Measurements from ENCODE around the gene SELP. TPM values are rescaled to one million over a fixed set of nuclear protein-coding genes. Genes with fewer than 3 reads are reported as not detected.

Gene SELP
- polyA plus RNA-seq, 1 donor (not counting 4 experiments of a cell fraction or from before 2014, with no cell fraction given): 0.09 TPM

DNA sequence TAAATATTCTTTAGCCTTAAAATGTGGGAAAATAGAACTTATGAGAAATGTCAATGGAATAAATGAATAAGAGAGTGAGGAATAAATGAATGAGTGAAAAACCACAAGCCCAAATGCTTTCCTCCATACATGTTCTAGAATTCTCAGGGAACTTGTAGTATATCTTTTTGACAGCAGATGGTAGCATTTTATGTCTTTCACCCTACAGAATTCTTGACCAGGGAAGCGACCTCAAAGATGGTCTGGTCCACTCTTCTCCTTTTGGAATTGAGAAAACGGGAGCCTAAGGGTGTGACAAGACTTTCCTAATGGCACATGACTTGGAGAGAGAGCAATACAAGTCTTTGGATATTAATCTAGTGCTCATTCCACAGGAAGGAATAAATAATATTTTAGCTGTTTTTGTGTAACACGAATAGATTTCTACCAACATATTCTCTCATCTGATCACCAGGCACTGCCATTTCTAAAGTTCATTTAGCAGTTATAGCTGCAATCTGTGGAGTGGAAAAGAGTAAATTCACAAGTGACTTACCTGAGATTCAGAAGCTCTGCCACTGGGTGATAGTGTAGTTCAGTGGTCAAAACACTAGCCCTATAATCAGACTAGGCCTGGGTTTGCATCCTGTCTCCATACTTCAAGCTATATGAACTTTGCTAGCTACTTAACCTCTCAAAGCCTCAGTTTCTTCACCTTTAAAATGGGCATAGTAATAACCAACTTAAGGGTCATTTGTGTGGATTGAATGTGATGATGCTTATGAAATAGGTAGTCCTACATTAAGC lies 28.6 kb downstream of the SELP start:
- DNase-seq (ENCODE audit: low read depth, low spot score): no peak
- Histone ChIP-seq H3K9ac (ENCODE audit: control insufficient read depth, extremely low read depth, insufficient read depth, low read length) (no peak overlapping the region), H3K9me1 (ENCODE audit: control insufficient read depth, extremely low read depth, insufficient read depth, low read length) (no peaks in the 10 kb centered on the region), H3K79me2 (ENCODE audit: control insufficient read depth, insufficient read depth, low read length) (no peaks in the 10 kb centered on the region), H3K9me3 (ENCODE audit: control insufficient read depth, low read depth, low read length) (no peaks in the 10 kb centered on the region), H3K27ac (ENCODE audit: control insufficient read depth, insufficient read depth, low read length) (no peak overlapping the region), H3K27me3 (ENCODE audit: control insufficient read depth, extremely low read depth, insufficient read depth, low read length) (no peaks in the 10 kb centered on the region), H4K20me1 (ENCODE audit: control insufficient read depth, extremely low read depth, insufficient read depth, low read length) (no peaks in the 10 kb centered on the region), H3K36me3 (ENCODE audit: control insufficient read depth in 2 of 2, extremely low read depth in 1 of 2, insufficient read depth in 2 of 2, low read length in 2 of 2) (no peaks in the 10 kb centered on the region), H2AFZ (ENCODE audit: control insufficient read depth, low read length) (no peak overlapping the region), H3K4me2 (ENCODE audit: control insufficient read depth, extremely low read depth, insufficient read depth, low read depth, low read length) (no peak overlapping the region), H3K4me1 (ENCODE audit: control insufficient read depth, extremely low read depth, insufficient read depth, low read length) (no peaks in the 10 kb centered on the region), H3K4me3 (ENCODE audit: control insufficient read depth in 2 of 3, extremely low read depth in 1 of 3, insufficient read depth in 2 of 3, low read depth in 1 of 3, low read length in 3 of 3) (no peak overlapping the region)
- dilution Hi-C loops (cut with MboI; ENCODE audit: extremely low pct_ligation_motif_present, low sequenced_read_pairs): no loop called here
- no peak for TF ChIP-seq EZH2 (IDR thresholded peaks at IDR 0.05; ENCODE audit: low read length)
- TF ChIP-seq, protein P1, sequence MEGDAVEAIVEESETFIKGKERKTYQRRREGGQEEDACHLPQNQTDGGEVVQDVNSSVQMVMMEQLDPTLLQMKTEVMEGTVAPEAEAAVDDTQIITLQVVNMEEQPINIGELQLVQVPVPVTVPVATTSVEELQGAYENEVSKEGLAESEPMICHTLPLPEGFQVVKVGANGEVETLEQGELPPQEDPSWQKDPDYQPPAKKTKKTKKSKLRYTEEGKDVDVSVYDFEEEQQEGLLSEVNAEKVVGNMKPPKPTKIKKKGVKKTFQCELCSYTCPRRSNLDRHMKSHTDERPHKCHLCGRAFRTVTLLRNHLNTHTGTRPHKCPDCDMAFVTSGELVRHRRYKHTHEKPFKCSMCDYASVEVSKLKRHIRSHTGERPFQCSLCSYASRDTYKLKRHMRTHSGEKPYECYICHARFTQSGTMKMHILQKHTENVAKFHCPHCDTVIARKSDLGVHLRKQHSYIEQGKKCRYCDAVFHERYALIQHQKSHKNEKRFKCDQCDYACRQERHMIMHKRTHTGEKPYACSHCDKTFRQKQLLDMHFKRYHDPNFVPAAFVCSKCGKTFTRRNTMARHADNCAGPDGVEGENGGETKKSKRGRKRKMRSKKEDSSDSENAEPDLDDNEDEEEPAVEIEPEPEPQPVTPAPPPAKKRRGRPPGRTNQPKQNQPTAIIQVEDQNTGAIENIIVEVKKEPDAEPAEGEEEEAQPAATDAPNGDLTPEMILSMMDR (optimal IDR thresholded peaks at IDR 0.05 in 1 of 3, IDR thresholded peaks at IDR 0.05 in 1 of 3, conservative IDR thresholded peaks at IDR 0.05 in 1 of 3; ENCODE audit: extremely low read depth in 1 of 3, insufficient read depth in 2 of 3, low read length in 3 of 3): peak in 1 of 3 experiments; percentile 22
- no peak for FAIRE-seq

DNA sequence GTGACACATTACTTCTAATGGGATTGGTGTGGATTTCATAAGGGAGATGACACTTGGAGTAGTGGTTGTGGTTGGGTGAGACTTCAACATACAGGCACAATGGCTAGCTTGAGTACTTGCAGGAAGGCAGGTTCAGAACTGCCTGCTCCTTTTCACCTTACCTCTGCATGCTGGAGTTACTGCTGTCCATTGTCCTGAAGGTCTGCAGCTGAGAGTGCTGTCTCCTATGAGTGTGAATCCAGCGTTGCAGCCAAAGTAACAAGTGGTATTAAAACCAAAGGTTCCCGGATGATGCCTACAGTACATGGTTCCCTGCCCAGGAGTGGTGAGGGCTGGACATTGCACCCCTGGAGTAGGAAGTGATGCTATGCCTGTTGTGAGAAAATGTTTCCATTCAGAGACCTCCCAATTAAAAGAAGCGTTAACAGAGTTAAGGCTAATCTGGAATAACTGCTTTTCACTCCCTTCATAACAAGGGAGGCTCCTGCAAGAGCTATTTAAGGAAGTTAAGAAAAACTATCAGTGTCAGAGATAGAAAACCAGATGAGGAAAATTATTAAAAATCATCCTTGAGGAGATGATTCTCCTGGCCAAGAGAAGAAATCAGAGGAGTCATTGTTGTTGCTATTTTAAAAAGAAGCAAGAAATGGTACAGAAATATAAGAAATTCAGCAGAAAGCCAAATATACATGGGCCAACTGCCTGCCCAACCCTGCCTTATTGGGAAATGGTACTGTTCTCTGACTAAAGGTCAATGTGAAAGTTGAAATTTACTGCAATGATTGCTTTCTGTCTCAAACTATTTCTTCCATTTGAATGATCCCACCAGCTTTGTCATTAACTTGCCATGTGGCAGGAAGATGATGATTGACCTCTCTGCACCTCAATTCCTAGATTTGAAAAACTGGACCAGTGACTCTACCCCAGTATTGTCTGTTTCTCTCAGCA lies 33.9 kb downstream of the SELP start:
- H3K9me3 ChIP-seq (ENCODE audit: control insufficient read depth, low read depth, low read length): no peaks in the 10 kb centered on the region
- H3K4me1 ChIP-seq (ENCODE audit: control insufficient read depth, extremely low read depth, insufficient read depth, low read length): no peaks in the 10 kb centered on the region
- no peaks in the 10 kb centered on the region for H3K79me2 ChIP-seq (ENCODE audit: control insufficient read depth, insufficient read depth, low read length)
- dilution Hi-C loops (cut with MboI; ENCODE audit: extremely low pct_ligation_motif_present, low sequenced_read_pairs): no loop called here
- H3K4me2 ChIP-seq (ENCODE audit: control insufficient read depth, extremely low read depth, insufficient read depth, low read depth, low read length): no peak overlapping the region
- H4K20me1 ChIP-seq (ENCODE audit: control insufficient read depth, extremely low read depth, insufficient read depth, low read length): no peaks in the 10 kb centered on the region
- no peak overlapping the region for H2AFZ ChIP-seq (ENCODE audit: control insufficient read depth, low read length)
- no peaks in the 10 kb centered on the region for H3K36me3 ChIP-seq (ENCODE audit: control insufficient read depth in 2 of 2, extremely low read depth in 1 of 2, insufficient read depth in 2 of 2, low read length in 2 of 2)
- no peak overlapping the region for H3K27ac ChIP-seq (ENCODE audit: control insufficient read depth, insufficient read depth, low read length)
- FAIRE-seq (peak; percentile 66), DNase-seq (ENCODE audit: low read depth, low spot score) (no peak)
- no peak for TF ChIP-seq EZH2 (IDR thresholded peaks at IDR 0.05; ENCODE audit: low read length)
- TF ChIP-seq, protein P1 (optimal IDR thresholded peaks at IDR 0.05 in 1 of 3, IDR thresholded peaks at IDR 0.05 in 1 of 3, conservative IDR thresholded peaks at IDR 0.05 in 1 of 3; ENCODE audit: extremely low read depth in 1 of 3, insufficient read depth in 2 of 3, low read length in 3 of 3): no peak
- H3K27me3 ChIP-seq (ENCODE audit: control insufficient read depth, extremely low read depth, insufficient read depth, low read length): peaks cover 2% of the 10 kb centered on the region
- H3K9me1 ChIP-seq (ENCODE audit: control insufficient read depth, extremely low read depth, insufficient read depth, low read length): no peaks in the 10 kb centered on the region
- H3K9ac ChIP-seq (ENCODE audit: control insufficient read depth, extremely low read depth, insufficient read depth, low read length): no peak overlapping the region
- no peak overlapping the region for H3K4me3 ChIP-seq (ENCODE audit: control insufficient read depth in 2 of 3, extremely low read depth in 1 of 3, insufficient read depth in 2 of 3, low read depth in 1 of 3, low read length in 3 of 3)
